HL-60 (cell line): Measurements from ENCODE around the gene PDXK.

ENCODE experiments used
- DNase-seq, 2 experiments: peaks; one replicate each; pipeline ENCODE4 v3.0.0-alpha.2; 2010 to 2020; ENCODE audit warnings: low read depth in 1 of 2, low spot score in 1 of 2
- H3K27ac ChIP-seq: fragments of 250-450 bp; sonication (Bioruptor Pico); replicated peaks from 2 replicates; pipeline ENCODE4 v1.5.1; 2020; ENCODE audit warnings: mild to moderate bottlenecking, moderate library complexity
- H3K27me3 ChIP-seq: fragments of 250-450 bp; sonication (Bioruptor Pico); 2 replicates; pipeline ENCODE4 v1.5.1; 2021; ENCODE audit warnings: mild to moderate bottlenecking, moderate library complexity; ENCODE audit not compliant: insufficient read depth, poor library complexity, severe bottlenecking
- H3K4me3 ChIP-seq: replicated peaks from 2 replicates; pipeline ENCODE4 v1.5.1; 2011; ENCODE audit warnings: mild to moderate bottlenecking, control low read depth, low read length; ENCODE audit not compliant: insufficient read depth
- GABPA ChIP-seq: IDR thresholded peaks from 2 replicates; pipeline ENCODE4 v1.6.1; 2012; ENCODE audit warnings: low read depth
- POLR2AphosphoS5 ChIP-seq: IDR thresholded peaks from 2 replicates; pipeline ENCODE4 v1.6.1; 2012; ENCODE audit warnings: low read depth
- SPI1 ChIP-seq: IDR thresholded peaks from 2 replicates; pipeline ENCODE4 v1.6.1; 2012; ENCODE audit warnings: low read depth, mild to moderate bottlenecking, borderline replicate concordance
- TF ChIP-seq, protein P1 (sequence below): IDR thresholded peaks from one replicate; pipeline ENCODE4 v1.5.1; 2011; ENCODE audit warnings: low read length, control low read depth, inconsistent platforms; ENCODE audit not compliant: insufficient read depth
- TF ChIP-seq, protein P2 (sequence below): IDR thresholded peaks from 2 replicates; pipeline ENCODE4 v1.6.1; 2012; ENCODE audit warnings: low read depth; ENCODE audit not compliant: insufficient replicate concordance

The PDXK gene

DNA sequence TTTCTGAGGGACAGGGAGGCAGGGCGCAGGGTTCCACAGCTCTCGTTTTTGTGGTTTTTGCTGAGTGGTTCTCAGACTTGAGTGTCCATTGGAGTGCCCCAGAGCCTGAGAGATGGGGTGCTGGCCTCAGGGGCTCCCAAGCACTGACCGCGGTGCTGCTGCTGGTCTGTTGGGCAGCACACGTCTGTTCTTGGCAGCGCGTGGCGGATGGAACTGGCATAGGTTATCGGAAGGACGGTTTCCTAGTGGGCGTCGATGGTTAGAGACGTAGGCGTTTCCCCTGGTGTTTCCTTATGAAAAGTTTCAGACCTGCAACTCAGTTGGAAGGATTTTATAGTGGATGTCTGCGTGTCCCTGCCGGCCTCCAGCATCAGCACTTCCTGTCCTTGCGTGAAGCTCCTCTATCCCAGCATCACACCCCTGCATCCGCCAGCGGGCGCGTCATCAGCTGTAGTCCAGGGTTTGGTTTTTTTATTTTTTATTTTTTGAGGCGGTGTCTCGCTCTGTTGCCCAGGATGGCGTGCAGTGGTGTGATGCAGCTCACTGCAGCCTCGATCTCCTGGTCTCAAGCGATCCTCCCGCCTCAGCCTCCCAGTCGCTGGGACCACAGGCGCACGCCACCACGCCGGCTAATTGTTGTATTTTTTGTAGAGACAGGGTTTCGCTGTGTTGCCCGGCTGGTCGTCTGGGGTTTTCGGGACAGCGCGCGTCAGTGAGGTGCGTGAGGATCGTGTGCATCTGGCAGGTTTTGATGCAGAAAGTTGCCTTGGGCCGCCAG, 82.3 kb downstream of the PDXK start:
- Histone ChIP-seq H3K27ac (no peak overlapping the region), H3K27me3 (no peaks in the 10 kb centered on the region), H3K4me3 (no peak overlapping the region)
- TF ChIP-seq, protein P1, sequence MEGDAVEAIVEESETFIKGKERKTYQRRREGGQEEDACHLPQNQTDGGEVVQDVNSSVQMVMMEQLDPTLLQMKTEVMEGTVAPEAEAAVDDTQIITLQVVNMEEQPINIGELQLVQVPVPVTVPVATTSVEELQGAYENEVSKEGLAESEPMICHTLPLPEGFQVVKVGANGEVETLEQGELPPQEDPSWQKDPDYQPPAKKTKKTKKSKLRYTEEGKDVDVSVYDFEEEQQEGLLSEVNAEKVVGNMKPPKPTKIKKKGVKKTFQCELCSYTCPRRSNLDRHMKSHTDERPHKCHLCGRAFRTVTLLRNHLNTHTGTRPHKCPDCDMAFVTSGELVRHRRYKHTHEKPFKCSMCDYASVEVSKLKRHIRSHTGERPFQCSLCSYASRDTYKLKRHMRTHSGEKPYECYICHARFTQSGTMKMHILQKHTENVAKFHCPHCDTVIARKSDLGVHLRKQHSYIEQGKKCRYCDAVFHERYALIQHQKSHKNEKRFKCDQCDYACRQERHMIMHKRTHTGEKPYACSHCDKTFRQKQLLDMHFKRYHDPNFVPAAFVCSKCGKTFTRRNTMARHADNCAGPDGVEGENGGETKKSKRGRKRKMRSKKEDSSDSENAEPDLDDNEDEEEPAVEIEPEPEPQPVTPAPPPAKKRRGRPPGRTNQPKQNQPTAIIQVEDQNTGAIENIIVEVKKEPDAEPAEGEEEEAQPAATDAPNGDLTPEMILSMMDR = no peak
- TF ChIP-seq, protein P2, sequence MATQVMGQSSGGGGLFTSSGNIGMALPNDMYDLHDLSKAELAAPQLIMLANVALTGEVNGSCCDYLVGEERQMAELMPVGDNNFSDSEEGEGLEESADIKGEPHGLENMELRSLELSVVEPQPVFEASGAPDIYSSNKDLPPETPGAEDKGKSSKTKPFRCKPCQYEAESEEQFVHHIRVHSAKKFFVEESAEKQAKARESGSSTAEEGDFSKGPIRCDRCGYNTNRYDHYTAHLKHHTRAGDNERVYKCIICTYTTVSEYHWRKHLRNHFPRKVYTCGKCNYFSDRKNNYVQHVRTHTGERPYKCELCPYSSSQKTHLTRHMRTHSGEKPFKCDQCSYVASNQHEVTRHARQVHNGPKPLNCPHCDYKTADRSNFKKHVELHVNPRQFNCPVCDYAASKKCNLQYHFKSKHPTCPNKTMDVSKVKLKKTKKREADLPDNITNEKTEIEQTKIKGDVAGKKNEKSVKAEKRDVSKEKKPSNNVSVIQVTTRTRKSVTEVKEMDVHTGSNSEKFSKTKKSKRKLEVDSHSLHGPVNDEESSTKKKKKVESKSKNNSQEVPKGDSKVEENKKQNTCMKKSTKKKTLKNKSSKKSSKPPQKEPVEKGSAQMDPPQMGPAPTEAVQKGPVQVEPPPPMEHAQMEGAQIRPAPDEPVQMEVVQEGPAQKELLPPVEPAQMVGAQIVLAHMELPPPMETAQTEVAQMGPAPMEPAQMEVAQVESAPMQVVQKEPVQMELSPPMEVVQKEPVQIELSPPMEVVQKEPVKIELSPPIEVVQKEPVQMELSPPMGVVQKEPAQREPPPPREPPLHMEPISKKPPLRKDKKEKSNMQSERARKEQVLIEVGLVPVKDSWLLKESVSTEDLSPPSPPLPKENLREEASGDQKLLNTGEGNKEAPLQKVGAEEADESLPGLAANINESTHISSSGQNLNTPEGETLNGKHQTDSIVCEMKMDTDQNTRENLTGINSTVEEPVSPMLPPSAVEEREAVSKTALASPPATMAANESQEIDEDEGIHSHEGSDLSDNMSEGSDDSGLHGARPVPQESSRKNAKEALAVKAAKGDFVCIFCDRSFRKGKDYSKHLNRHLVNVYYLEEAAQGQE = no peak
- TF ChIP-seq POLR2AphosphoS5 (no peak), SPI1 (no peak), GABPA (no peak)
- DNase-seq = no peak

DNA sequence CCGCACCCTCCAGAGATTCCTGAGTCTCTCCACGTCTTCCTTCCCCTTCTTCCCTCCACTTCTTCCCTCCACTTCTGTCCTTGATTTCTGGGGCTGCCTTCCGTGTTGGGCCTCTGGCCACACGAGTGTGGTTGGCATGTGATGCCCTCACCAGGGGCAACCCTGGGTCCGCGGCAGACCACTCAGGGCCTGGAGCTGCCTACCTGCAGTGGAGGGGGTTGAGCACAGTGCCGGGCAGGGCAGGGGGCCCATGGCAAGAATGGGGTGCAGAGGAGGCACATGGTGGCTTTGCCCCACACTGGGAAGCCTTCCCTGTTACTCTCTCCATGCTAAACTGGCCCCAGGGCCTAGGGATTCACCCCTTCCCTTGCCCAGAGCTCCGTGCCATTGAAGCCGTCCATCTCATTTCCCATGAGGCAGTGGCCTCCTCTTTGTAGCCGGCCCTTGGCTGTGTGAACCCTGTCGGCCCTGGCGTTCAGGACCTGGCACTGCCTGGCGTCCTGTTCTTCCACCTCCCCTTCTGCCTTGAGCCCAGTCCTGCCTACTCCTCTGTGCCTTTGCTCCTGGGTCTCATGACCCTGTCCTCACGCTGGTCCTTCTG, 83.9 kb downstream of the PDXK start:
- no peak for TF ChIP-seq GABPA
- TF ChIP-seq, protein P1 = no peak
- TF ChIP-seq, protein P2 = no peak
- no peak for TF ChIP-seq SPI1
- no peak for TF ChIP-seq POLR2AphosphoS5
- DNase-seq = no peak
- Histone ChIP-seq H3K4me3 (no peak overlapping the region), H3K27ac (no peak overlapping the region), H3K27me3 (no peaks in the 10 kb centered on the region)

DNA sequence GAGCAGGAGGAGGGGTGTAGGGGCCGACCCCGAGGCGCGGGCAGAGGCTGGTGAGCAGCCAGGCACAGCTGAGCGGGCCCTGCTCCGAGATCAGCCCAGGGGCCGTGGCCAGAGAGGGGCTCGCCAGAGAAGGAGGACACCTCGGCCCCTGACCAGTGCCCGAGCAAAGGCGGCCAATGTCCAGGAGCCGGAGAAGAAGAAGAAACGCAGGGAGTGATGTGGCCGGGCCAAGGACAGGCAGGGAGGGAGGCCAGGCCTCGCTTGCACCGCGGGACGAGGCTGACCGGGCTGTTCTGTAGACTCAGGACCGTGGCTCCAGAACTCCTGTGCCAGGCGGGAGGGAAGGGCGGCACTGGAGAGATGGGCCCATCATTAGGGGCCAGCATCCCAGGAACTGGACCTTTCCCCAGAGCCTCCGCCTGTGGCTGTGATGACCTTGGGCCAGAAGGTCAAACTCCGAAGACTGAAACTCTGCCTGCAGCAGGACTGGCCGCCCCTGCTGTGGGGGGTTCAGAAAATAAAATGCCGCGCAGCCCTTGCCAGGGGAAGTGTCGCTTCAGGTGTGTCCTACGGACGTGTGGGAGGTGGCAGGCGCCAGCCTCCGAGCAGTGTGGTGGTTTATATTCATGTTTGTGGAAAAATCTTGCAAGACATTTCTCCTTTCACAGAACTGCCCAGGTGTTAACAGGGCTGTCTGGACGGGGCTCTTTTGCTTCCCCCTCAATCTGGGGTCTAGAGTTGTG, 84.8 kb downstream of the PDXK start:
- no peak for DNase-seq
- Histone ChIP-seq H3K4me3 (no peak overlapping the region), H3K27me3 (no peaks in the 10 kb centered on the region), H3K27ac (peak overlapping the region; percentile 88)
- TF ChIP-seq, protein P1 = no peak
- TF ChIP-seq SPI1 (no peak), GABPA (no peak), POLR2AphosphoS5 (no peak; the same call in 1 of the 2 replicates)
- TF ChIP-seq, protein P2 = no peak
